ENCODE measurements around the gene ONECUT2.

ONECUT2 gene

GRCh38 chr18:57533006-57533867, 98.1 kb downstream of the ONECUT2 start:
- no peak for DNase-seq

GRCh38 chr18:57533868-57534510, 98.8 kb downstream of the ONECUT2 start:
- no peak for DNase-seq

- DNase-seq, result no peak
These were observed 99.3 kb downstream of the ONECUT2 start for GRCh38 chr18:57534511-57534909.

- no peak for DNase-seq
These were observed 103.4 kb downstream of the ONECUT2 start for GRCh38 chr18:57538614-57539013.

GRCh38 chr18:57539702-57540101, 104.5 kb downstream of the ONECUT2 start:
- DNase-seq, result no peak

Measured in inflammatory macrophage treated with lipopolysaccharide for 4 hours (primary cell).